ENCODE measurements around the gene CTXND2. TPM values are rescaled to one million over a fixed set of nuclear protein-coding genes. Genes with fewer than 3 reads are reported as not detected.

The CTXND2 gene
- total RNA-seq, 3 donors from 2014 or later = not detected

GRCh38 chr1:150955280-150955679, 68.3 kb downstream of the CTXND2 start:
- intact Hi-C loops (cut with DNase I, micrococcal nuclease) = no loop called here
- no peaks in the 10 kb centered on the region for H3K4me1 ChIP-seq (ENCODE audit: low read depth)
- ATAC-seq (no peak), DNase-seq (no peak)
- no peak overlapping the region for H3K4me3 ChIP-seq
- H3K36me3 ChIP-seq (ENCODE audit: low read depth) = peaks cover 6% of the 10 kb centered on the region
- no peaks in the 10 kb centered on the region for H3K9me3 ChIP-seq
- no peak for TF ChIP-seq CTCF (IDR thresholded peaks at IDR 0.05)

- intact Hi-C loops (cut with DNase I, micrococcal nuclease) = no loop called here
- Histone ChIP-seq H3K4me1 (ENCODE audit: low read depth) (no peaks in the 10 kb centered on the region), H3K4me3 (no peak overlapping the region), H3K36me3 (ENCODE audit: low read depth) (peaks cover 2% of the 10 kb centered on the region), H3K9me3 (no peaks in the 10 kb centered on the region)
- ATAC-seq (no peak), DNase-seq (no peak)
- no peak for TF ChIP-seq CTCF (IDR thresholded peaks at IDR 0.05)
Measured at GRCh38 chr1:150957666-150958065, 70.7 kb downstream of the CTXND2 start.

- ATAC-seq = no peak
- no peak for DNase-seq
- no peak for TF ChIP-seq CTCF (IDR thresholded peaks at IDR 0.05)
- no peaks in the 10 kb centered on the region for H3K9me3 ChIP-seq
- intact Hi-C loops (cut with DNase I, micrococcal nuclease) = no loop called here
- peaks cover 11% of the 10 kb centered on the region for H3K36me3 ChIP-seq (ENCODE audit: low read depth)
- H3K4me3 ChIP-seq = no peak overlapping the region
- H3K4me1 ChIP-seq (ENCODE audit: low read depth) = no peaks in the 10 kb centered on the region
Measured at GRCh38 chr1:150960646-150961045, 73.7 kb downstream of the CTXND2 start.

- no peak for TF ChIP-seq CTCF (IDR thresholded peaks at IDR 0.05)
- intact Hi-C loops (cut with DNase I, micrococcal nuclease) = no loop called here
- no peak overlapping the region for H3K4me3 ChIP-seq
- H3K9me3 ChIP-seq = no peaks in the 10 kb centered on the region
- H3K36me3 ChIP-seq (ENCODE audit: low read depth) = peaks cover 15% of the 10 kb centered on the region
- DNase-seq (no peak), ATAC-seq (no peak)
- no peaks in the 10 kb centered on the region for H3K4me1 ChIP-seq (ENCODE audit: low read depth)
Measured at GRCh38 chr1:150961756-150962155, 74.8 kb downstream of the CTXND2 start.

Other genes starting within 250 kb of the CTXND2 start
- 100 to 1,000 TPM in 1 of 3 donors, 10 to 100 TPM in 2; 62.8 to 105 (median 69.4) TPM for gene GOLPH3L, start 190.0 kb upstream of the CTXND2 start, total RNA-seq
- gene HORMAD1, start 166.2 kb upstream of the CTXND2 start, total RNA-seq = 1 to 10 TPM in 2 of 3 donors, under 1 TPM in 1; 0.82 to 1.4 (median 1.3) TPM
- 100 to 1,000 TPM; 290 to 577 (median 544) TPM for gene CTSS, start 121.4 kb upstream of the CTXND2 start, total RNA-seq
- gene CTSK, start 78.9 kb upstream of the CTXND2 start, total RNA-seq = 10 to 100 TPM; 15.4 to 64.0 (median 30.3) TPM
- gene ARNT, start 10.5 kb upstream of the CTXND2 start, total RNA-seq = 10 to 100 TPM; 42.1 to 54.6 (median 42.7) TPM
- gene SETDB1, start 39.2 kb downstream of the CTXND2 start, total RNA-seq = 10 to 100 TPM; 35.4 to 49.4 (median 42.8) TPM
- gene CERS2, start 87.7 kb downstream of the CTXND2 start, total RNA-seq = 100 to 1,000 TPM; 142 to 209 (median 186) TPM
- gene ANXA9, start 95.2 kb downstream of the CTXND2 start, total RNA-seq = not detected
- 10 to 100 TPM; 44.5 to 52.0 (median 51.8) TPM for gene MINDY1, start 119.8 kb downstream of the CTXND2 start, total RNA-seq
- gene PRUNE1, start 121.3 kb downstream of the CTXND2 start, total RNA-seq = 10 to 100 TPM; 21.3 to 27.5 (median 23.3) TPM
- 1 to 10 TPM in 1 of 3 donors, under 1 TPM in 2; 0.41 to 1.1 (median 0.63) TPM for gene BNIPL, start 149.4 kb downstream of the CTXND2 start, total RNA-seq
- 1 to 10 TPM; 1.3 to 4.0 (median 1.3) TPM for gene C1orf56, start 160.6 kb downstream of the CTXND2 start, total RNA-seq
- 10 to 100 TPM; 69.2 to 78.5 (median 73.5) TPM for gene CDC42SE1, start 172.5 kb downstream of the CTXND2 start, total RNA-seq
- gene MLLT11, start 173.3 kb downstream of the CTXND2 start, total RNA-seq = 1 to 10 TPM in 1 of 3 donors, under 1 TPM in 2; 0.09 to 5.4 (median 0.65) TPM
- 10 to 100 TPM; 15.1 to 18.7 (median 18.6) TPM for gene GABPB2, start 183.6 kb downstream of the CTXND2 start, total RNA-seq

Data from mucosa of descending colon (tissue), 3 donors.